Fibroblast of gingiva (primary cell): ENCODE measurements around the gene PTPRC.
A peak's percentile ranks its signal among the peaks of the same experiment; 100 is the strongest.

Experiments used
- DNase-seq: peaks from one replicate; pipeline ENCODE4 v3.0.0-alpha.2; 2011; ENCODE audit warnings: low read depth

PTPRC gene

GRCh38 chr1:198620951-198621824 lies 17.7 kb upstream of the PTPRC start:
- DNase-seq = no peak

DNA sequence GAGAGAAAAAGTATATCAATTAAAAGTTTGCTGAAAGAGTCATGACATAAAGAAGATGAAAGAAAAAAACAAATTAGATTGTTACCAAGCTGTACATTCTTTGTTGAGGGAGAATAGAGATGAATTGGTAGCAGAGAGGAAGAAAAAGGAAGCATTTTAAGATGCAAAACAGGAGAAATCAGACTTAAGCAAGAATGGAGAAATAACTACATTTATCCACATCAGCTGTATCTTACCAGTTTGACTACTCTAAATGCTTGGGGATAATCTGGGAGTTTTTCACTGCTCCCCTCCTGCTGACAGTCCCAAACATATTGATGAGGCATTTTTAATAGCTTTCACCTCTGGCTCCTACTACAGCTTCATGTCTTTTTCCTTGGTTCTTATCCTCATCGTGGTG lies 16.8 kb upstream of the PTPRC start:
- no peak for DNase-seq

DNA sequence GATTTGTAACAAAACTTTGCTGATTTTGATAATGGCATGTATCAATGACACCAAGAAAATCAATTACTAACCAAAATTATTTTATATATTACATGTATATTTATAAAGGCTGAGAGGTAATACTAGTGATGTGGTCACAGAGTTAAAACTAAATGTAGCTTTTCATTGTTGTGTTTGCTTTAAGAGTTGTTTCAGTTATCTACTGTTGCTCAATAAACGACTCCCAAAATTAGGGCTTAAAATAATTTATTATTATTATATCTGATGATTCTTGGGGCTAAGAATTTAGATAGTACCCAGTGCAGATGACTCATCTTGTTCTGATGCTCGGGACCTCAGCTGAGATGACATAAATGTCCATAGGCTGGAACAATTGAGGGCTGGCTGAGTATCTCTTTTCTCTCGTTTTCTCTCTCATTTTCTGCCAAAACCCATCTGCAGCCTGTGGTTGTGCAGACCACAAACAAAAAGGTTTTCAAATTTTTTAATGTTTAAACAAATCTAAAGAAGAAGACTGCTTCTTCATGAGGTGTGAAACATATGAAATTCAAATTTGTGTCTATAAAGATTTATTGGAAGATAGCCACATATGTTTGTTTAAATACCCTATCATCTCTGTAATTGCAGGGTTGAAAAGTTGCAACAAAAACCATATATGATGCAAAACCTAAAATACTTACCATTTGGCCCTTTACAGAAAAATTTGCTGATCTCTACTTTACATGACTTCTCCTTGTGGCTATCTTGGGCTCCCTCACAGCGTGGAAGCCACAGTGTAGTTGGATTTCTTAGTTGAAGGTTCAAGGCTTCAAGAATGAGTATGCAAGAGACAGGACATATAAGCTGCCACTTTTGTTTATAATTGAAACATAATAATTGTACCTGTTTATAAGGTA lies 14.8 kb upstream of the PTPRC start:
- peak; percentile 62 for DNase-seq

DNA sequence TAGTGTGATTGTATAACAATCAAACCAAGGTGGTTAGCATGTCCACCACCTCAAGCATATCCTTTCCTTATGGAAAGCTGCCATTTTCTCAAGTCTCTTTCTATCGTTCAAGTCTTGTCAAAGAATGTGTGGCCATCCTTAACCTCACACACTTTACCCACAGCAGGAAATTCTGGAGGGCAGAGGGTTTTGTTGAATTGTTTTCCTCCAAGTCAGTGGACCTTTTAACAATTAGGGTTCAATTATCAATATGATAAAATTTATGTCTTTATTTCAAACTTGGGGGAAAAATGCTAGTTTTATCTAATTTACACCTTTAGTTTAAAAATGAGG lies 14.2 kb upstream of the PTPRC start:
- no peak for DNase-seq

DNA sequence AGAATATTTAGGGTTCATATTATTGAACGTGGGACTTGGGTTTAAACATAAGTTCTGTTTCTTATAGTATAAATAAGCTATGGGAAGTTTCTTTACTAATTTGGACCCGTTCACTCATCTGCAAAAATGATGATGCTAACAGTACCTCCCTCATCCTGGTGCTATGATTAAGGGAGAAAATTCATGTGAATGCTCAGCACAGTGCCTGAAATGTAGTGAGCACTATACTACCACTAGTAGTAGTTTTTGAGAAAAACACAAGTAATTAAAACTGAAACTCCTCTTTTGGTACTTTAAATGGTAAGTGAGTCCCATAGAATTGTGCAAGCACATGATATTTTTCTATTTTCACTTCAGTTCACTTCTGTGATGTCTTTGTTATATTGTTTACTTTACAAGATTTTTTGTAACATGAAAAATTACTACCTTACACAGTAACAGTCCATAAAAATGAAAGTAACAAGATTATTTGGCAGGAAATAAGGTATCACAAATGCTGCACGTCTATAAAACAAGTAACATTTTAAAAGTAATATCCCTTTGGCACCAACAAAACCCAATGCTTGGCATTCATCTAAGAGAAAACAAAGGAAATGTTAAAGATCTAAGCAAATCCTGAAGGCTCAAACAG lies 11.3 kb upstream of the PTPRC start:
- no peak for DNase-seq

DNA sequence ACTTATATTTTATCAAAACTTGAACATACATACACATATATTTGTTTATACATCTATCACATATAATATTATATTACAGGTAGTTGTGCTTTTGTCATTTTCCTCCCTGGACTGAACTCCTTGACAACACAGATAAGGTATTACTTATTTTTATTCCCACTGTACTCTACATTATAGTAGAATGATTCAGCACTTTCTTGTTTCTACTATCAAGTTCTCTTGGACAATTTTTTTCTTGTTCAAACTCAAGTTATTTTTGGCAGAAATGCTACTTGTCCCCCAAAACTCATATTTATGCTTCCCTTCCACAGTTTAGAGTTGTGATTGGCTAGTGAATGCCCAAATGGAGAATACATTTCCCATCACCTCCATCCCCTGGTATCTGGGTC lies 10.8 kb upstream of the PTPRC start:
- no peak for DNase-seq

DNA sequence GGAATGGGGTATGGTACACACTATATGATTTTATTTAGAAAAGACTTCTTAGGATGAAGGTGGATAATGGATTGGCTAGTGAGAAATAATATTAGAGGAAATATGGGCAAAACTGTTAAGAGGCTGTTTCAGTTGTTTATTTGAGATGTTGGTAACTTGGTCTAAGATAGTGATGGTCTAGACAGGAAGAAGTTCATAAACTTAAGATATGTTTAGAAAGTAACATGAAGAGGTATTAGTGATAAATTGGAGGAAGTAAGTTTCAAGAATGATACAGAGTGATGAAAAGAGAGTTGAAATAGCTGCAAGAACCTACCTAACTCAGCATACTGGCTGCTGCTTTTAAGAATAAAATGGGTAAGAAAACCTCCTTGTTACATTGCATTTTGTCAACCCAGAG lies 9.2 kb upstream of the PTPRC start:
- no peak for DNase-seq

GRCh38 chr1:198630863-198631262 lies 8.0 kb upstream of the PTPRC start:
- no peak for DNase-seq

GRCh38 chr1:198631292-198631691 lies 7.5 kb upstream of the PTPRC start:
- no peak for DNase-seq

GRCh38 chr1:198632007-198632406 lies 6.8 kb upstream of the PTPRC start:
- no peak for DNase-seq

- DNase-seq = no peak
These were observed 5.1 kb upstream of the PTPRC start for GRCh38 chr1:198633675-198634121.

- DNase-seq = no peak
These were observed 2.9 kb upstream of the PTPRC start for GRCh38 chr1:198635964-198636363.

GRCh38 chr1:198636391-198636790 lies 2.4 kb upstream of the PTPRC start:
- no peak for DNase-seq

GRCh38 chr1:198637157-198637556 lies 1.7 kb upstream of the PTPRC start:
- no peak for DNase-seq

- no peak for DNase-seq
These were observed 863 bp upstream of the PTPRC start for GRCh38 chr1:198637916-198638437.

- no peak for DNase-seq
These were observed 399 bp upstream of the PTPRC start for GRCh38 chr1:198638441-198638840.

GRCh38 chr1:198639671-198640143 lies 867 bp downstream of the PTPRC start:
- DNase-seq = no peak

DNA sequence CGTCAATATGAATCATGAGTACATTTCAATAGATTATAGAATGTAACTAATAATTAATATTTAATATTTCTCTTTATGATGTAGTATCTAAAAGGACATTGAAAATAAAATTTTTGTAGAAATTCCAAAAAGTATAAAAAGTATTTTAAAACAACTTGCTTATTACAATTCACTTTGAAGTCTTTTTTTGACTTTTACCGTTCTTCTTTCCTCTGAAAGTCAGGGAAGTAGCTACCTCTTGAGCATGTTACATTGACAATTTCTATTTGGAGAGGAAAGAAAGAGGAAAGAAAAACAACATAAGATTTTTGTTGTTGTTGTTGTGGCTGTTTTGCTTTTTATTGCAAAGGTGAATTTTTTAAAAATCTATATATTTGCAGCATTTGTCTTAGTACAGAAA lies 1.3 kb downstream of the PTPRC start:
- no peak for DNase-seq

GRCh38 chr1:198641501-198641900 lies 2.7 kb downstream of the PTPRC start:
- no peak for DNase-seq

GRCh38 chr1:198641966-198642668 lies 3.3 kb downstream of the PTPRC start:
- DNase-seq = no peak

DNA sequence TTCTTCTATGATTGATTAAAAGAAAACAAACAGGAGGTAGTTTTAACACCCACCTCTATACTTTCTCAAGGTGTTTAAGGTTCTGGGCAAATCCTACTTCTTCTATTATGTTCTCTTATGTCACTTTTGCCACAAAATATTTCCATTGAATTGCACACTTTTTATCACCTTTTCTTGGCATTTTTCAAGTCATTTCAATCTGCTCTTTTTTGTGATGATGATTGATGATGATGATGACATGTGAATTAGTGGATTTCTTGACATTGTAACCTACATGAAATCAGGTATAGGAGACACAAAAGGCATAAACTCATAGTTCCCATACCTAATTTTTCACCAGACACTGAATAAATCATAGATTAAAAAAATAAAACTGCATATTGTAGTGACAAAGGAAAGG lies 4.1 kb downstream of the PTPRC start:
- no peak for DNase-seq

DNA sequence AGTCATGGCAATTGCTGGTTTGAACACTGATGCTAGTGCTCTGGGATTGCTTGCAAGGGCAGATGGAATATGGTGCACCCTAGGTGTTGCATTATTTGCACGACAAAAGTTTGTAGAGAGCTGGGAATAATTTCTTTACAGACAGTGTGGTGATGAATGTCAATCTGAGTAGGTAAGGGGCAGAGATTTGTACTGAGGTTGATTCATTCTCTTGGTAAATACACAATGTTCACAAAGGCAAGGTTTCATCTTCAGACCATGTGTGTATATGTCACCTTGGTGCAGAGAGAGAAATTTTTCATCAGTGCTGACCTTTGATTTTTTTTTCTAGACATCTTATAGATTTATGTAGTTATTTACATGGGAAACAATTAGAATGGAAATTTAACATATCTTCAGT lies 5.0 kb downstream of the PTPRC start:
- no peak for DNase-seq
